Hematopoietic multipotent progenitor cell treated with erythropoietin and hydrocortisone succinate and interleukin-3 and kit ligand, for 15 days (in vitro differentiated cells): ENCODE measurements around the gene SLC6A20.

Experiments
- DNase-seq: peaks from one replicate; pipeline ENCODE4 v3.0.0-alpha.2; 2015; ENCODE audit warnings: low spot score

Gene SLC6A20

GRCh38 chr3:45778761-45779201 lies 17.6 kb downstream of the SLC6A20 start:
- DNase-seq: no peak

DNA sequence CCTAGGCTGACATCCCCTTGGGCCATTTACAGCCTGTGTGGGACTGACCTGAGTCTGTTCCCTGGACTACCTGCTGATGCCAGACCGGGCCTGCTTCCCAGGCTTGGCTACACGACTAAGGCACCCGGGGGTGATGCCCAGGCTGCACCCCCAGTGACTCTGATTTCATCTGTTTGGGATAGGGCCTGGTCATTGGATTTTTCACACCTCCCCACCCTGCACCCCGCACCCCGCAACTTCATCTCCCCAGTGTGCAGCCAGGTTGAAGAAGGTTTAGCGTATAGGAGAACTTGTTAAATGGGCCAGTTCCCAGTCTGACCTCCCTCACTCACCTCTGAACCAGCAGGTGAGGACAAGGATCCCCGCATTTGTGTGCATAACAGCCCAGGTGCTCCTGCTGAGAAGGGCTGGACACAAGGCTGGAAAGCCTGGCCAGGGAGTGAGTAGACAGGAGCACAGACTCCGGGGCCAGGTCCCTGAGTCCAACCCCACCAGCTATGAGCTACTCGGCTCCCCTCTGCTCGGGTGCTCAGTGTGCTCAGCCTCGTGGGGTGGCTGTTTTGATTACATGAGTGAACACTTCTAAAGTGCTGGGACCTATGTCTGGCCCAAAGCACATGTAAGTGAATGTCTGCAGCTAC lies 18.5 kb downstream of the SLC6A20 start:
- DNase-seq: no peak

GRCh38 chr3:45777111-45777745 lies 19.1 kb downstream of the SLC6A20 start:
- no peak for DNase-seq

DNA sequence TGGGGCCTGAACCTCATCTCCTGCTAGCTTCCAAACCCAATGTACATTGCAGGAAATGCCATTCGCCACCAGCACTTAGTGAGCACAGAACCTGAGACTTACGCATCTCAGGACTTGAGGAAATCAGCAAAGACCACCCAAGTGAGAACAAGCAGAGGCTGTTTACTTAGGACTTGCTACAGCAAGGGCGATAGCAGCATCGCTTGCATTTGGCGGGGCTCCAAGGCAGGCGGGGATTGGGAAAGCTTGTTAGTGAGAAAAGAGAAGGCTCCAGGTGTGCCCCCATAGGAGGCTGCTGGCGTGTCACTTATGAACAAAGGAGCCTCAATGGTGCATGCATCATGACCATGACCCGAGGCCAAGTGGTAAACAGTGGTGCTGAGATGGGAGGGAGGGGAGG lies 19.7 kb downstream of the SLC6A20 start:
- no peak for DNase-seq

DNA sequence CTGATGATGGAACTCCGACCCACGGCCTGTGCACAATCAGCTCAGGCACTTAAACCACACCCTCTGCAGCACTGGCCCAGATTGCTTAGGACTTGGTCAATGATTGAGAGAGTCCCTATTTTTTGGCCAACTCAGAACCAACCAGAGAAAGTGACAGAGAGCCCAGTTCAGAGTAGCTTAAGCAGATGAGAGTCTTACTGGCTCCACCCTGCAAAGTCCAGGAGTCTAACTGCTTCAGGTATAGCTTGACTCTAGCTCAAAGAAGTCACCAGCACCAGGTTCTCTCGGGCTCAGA lies 20.1 kb downstream of the SLC6A20 start:
- DNase-seq: no peak

DNA sequence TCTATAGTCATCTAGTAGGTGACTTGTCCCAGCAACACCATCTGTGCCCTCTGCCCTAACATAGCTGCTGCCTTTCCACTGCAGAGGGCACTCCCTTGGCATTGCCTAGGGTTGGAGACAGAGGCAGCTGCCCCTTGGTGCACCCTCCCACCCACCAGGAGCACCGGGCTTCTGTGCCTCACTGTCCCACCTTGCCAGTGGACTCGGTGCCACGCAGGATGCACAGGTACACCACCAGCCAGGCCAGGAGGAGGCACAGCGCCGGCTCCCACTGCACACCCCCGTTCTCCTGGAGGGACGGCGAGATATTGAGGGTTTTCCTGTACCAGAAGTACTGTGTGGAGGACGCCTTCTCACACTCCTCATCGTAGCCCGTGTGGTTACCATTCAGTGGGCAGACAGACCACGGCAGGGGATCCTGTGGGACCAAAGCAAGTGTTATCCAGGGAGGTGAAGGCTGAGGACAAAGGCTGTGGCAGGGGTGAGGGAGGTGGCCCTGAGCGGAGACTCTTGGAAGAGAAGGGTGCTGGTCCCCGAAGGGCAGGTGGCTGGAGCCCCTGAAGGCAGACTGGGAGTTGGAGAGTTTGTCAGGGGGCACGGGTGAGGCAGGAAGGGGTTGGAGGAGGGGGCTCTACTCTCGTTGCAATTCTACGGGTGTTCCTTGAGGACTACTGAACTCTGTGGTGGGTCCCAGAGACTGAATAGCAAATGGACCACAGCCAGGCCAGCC lies 20.6 kb downstream of the SLC6A20 start:
- no peak for DNase-seq

- DNase-seq: no peak
These were observed 21.5 kb downstream of the SLC6A20 start for GRCh38 chr3:45774581-45775521.

DNA sequence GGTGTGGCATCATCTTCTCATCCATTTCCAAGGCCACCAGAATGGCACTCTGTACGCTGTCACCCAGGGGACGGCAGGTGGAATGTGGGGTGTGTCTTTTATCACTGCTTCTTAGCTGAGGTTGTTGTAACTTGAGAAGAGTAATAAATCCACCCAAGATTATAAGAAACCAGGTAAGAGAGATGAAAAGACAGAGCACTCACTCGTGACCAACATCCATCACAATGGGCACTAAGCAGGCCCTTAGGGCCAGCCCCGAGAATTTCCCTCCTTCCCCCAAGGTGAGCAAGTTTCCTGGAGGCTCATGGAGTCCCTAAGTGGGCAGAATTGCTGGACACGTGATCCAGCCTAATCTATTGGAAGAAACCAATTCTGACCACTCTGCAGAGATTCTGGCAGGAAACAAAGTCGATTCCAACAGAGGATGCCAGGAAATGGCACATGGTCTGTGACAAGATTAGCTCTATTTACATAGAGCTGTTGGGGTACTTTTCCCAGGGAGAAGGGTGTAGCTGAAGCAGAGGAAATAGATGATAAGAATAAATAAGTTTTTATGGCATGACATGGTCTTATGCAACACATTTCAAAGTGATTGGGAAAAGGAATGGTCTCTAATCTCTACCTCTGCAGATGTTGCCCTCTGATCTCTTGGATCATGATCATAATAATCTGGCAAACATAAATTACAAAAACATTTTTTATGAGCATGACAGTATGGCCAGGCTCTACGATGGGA lies 22.5 kb downstream of the SLC6A20 start:
- DNase-seq: no peak

- DNase-seq: no peak
These were observed 23.3 kb downstream of the SLC6A20 start for GRCh38 chr3:45773072-45773471.

DNA sequence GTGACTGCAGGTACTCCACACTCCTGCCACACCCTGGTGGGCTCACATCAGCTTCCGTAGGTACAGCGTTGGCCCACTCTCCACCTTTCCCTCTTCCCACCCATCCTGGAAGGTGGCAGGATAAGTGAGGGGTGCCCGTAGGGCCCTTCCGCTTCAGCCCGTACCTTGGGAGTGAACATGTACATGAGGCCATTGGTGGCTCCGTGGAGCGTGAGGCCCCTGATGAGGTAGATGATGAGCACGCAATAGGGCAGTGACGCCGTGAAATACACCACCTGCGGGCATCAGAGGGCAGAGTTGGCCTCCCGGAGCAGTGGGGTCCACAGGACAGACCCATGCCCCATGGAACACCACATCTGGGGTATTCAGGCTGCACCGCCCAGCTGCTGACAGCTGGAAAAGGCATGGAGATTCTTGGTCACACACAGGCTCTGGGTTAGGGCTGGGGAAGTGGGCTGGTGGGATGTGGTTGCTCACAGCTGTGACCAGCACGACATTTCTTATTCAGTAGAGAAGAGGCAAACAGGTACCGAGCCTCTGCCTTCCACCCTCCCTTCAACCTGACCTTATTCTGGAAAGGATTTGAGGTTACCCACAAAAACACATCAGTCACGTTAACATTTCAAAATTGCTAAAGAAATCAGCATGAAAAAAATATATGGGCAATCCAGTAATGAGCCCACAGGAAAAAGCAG lies 23.8 kb downstream of the SLC6A20 start:
- DNase-seq: no peak

DNA sequence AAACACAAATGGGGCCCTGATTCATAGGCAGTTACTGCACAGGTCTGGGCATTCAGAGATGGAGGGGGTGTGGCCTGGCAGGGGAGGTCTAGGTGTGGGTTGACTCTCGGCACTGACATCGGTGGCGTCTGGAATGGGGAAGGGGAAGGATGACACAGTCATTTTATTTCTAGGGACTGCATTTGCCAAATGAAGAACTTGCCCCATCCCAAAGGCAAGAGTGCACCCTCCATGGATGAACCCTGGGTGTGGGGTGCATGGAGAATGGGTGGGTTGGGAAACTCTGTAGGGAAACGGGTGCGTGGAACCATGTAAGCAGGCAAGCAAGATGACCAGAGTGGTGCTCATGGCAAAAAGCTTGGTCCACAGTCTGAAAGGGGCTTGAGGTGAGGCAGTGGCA lies 24.5 kb downstream of the SLC6A20 start:
- no peak for DNase-seq

DNA sequence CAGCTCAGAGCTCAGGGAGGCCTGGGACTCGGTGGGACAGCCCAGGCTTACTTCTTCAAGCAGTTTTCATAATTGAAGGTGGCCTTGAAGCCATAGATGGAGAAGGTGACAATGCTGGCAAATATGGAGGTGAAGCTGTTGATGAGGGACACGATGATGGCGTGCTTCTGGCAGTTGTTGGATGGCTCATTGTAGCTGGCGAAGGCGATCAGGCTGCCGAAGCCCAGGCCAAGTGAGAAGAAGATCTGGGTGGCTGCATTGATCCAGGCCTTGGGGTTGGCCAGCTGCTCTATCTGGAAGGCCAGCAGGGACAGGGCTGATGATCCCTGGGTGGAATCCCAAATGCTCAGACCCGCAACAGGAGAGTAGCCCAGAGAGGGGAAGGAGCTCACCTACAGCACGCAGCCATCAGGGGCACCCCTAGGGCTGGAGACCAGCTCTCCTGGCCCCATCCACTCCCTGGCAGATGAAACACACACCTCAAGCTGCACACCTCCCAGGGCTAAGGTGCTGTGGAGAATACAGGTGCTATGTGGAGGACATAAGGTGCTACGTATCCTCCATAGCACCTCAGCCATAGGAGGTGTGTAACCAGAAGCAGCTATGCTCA lies 25.1 kb downstream of the SLC6A20 start:
- DNase-seq: no peak

GRCh38 chr3:45765958-45766357 lies 30.4 kb downstream of the SLC6A20 start:
- DNase-seq: no peak

GRCh38 chr3:45765266-45765851 lies 31.0 kb downstream of the SLC6A20 start:
- DNase-seq: no peak

- DNase-seq: no peak
These were observed 33.0 kb downstream of the SLC6A20 start for GRCh38 chr3:45763303-45763675.

- no peak for DNase-seq
These were observed 33.6 kb downstream of the SLC6A20 start for GRCh38 chr3:45762647-45763302.

GRCh38 chr3:45761831-45762230 lies 34.5 kb downstream of the SLC6A20 start:
- DNase-seq: no peak

- DNase-seq: peak; percentile 49
These were observed 35.2 kb downstream of the SLC6A20 start for GRCh38 chr3:45760878-45761711.

DNA sequence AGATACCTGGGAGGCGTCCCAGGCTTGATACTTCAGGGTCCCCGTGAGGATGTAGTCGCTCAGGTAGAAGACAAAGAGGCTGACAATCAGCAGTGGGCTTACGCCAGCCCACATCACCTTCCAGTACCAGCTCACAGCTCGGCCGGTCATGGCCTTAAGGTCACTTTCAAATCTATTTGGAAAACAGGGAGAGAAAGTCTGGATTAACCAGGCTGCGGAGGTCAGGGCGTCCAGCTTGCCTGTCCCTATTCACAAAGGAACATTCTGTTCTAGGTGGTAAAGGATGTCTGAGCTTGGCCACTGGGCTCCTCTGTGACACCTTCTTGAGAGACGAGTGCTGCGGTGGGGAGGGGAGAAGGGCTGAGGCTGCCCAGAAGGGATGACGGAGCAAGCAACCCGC lies 36.5 kb downstream of the SLC6A20 start:
- no peak for DNase-seq
